Activated CD8-positive, alpha-beta T cell treated with anti-CD3 and anti-CD28 coated beads for 36 hours (primary cell): ENCODE data around the gene ADGRG6. TPM values are rescaled to one million over a fixed set of nuclear protein-coding genes. Genes with fewer than 3 reads are reported as not detected.

Experiments used
- ATAC-seq: fragments of 200-7000 bp; cut with Tn5 transposase; one replicate; pipeline ENCODE4 v1.10.0; 2021; ENCODE audit warnings: mild to moderate bottlenecking, moderate library complexity
- CTCF ChIA-PET: fragments of 350-600 bp; sonication (Branson Sonifier 250); formaldehyde crosslinking; loops from one replicate; lab custom pipeline; 2021; ENCODE audit warnings: antibody characterized with exemption; lab: Charles Lee
- POLR2A ChIA-PET: fragments of 350-600 bp; sonication (Branson Sonifier 250); formaldehyde crosslinking; loops from one replicate; lab custom pipeline; 2021; ENCODE audit warnings: antibody characterized with exemption; lab: Charles Lee
- DNase-seq: peaks from one replicate; pipeline ENCODE4 v3.0.0-alpha.2; 2020
- H3K27ac Mint-ChIP-seq: one replicate; pipeline ENCODE4 v1.8.0; 2021; ENCODE audit warnings: mild to moderate bottlenecking, mixed read lengths
- H3K27me3 Mint-ChIP-seq: one replicate; pipeline ENCODE4 v1.8.0; 2021; ENCODE audit warnings: mixed read lengths
- H3K36me3 Mint-ChIP-seq: one replicate; pipeline ENCODE4 v1.8.0; 2021; ENCODE audit warnings: low read depth, mixed read lengths
- H3K4me1 Mint-ChIP-seq: one replicate; pipeline ENCODE4 v1.8.0; 2021; ENCODE audit warnings: low read depth, mixed read lengths
- H3K4me3 Mint-ChIP-seq: one replicate; pipeline ENCODE4 v1.8.0; 2021; ENCODE audit warnings: mild to moderate bottlenecking, moderate library complexity, mixed read lengths
- H3K9me3 Mint-ChIP-seq: one replicate; pipeline ENCODE4 v1.8.0; 2021; ENCODE audit warnings: mixed read lengths
- CTCF ChIP-seq: fragments of 200-600 bp; IDR thresholded peaks from one replicate; pipeline ENCODE4 v1.8.0; 2022; ENCODE audit warnings: antibody characterized with exemption, mild to moderate bottlenecking
- intact Hi-C: fragments of 100-400 bp; cut with micrococcal nuclease; formaldehyde crosslinking; loops from one replicate; pipeline ENCODE4 v1.10.0; 2022
- total RNA-seq, 2 experiments: library from RNA; stranded (reverse); gene quantifications; one replicate each; pipeline ENCODE4 v1.2.3, GENCODE V29; 2021

ADGRG6 gene
- total RNA-seq, 2 experiments from 2014 or later, result 1.3 to 1.5 TPM

- peak; percentile 30 for TF ChIP-seq CTCF
- Mint-ChIP-seq H3K4me1 (peaks cover 21% of the 10 kb centered on the region), H3K4me3 (no peak overlapping the region), H3K36me3 (no peaks in the 10 kb centered on the region), H3K9me3 (no peaks in the 10 kb centered on the region), H3K27me3 (peaks cover 2% of the 10 kb centered on the region), H3K27ac (no peak overlapping the region)
- ATAC-seq, result no peak
- ChIA-PET CTCF (no interaction called here), POLR2A (no interaction called here)
- intact Hi-C loops, result no loop called here
- DNase-seq, result no peak
These were observed 106.6 kb downstream of the ADGRG6 start for GRCh38 chr6:142408409-142408808.

- H3K4me3 Mint-ChIP-seq, result no peak overlapping the region
- ChIA-PET POLR2A (no interaction called here), CTCF (interaction anchor here (0.9 kb wide), 1 partner anchor 10 kb away, joined by 3 read pairs; no protein-coding TSS in a partner anchor)
- no peak overlapping the region for H3K27ac Mint-ChIP-seq
- H3K36me3 Mint-ChIP-seq, result no peaks in the 10 kb centered on the region
- TF ChIP-seq CTCF, result no peak
- DNase-seq (no peak), ATAC-seq (no peak)
- intact Hi-C loops, result no loop called here
- no peaks in the 10 kb centered on the region for H3K9me3 Mint-ChIP-seq
- H3K4me1 Mint-ChIP-seq, result peaks cover 25% of the 10 kb centered on the region
- H3K27me3 Mint-ChIP-seq, result peaks cover 2% of the 10 kb centered on the region
These were observed 108.0 kb downstream of the ADGRG6 start for GRCh38 chr6:142409794-142410193.

- peaks cover 26% of the 10 kb centered on the region for H3K4me1 Mint-ChIP-seq
- intact Hi-C loops, result no loop called here
- H3K36me3 Mint-ChIP-seq, result no peaks in the 10 kb centered on the region
- H3K9me3 Mint-ChIP-seq, result no peaks in the 10 kb centered on the region
- ATAC-seq, result no peak
- no peak for TF ChIP-seq CTCF
- ChIA-PET CTCF (interaction anchor here (1.0 to 1.1 kb wide), 2 partner anchors 13 to 64 kb away, joined by 3 read pairs; no protein-coding TSS in a partner anchor), POLR2A (no interaction called here)
- no peak overlapping the region for H3K27ac Mint-ChIP-seq
- peaks cover 2% of the 10 kb centered on the region for H3K27me3 Mint-ChIP-seq
- no peak for DNase-seq
- H3K4me3 Mint-ChIP-seq, result no peak overlapping the region
These were observed 109.3 kb downstream of the ADGRG6 start for GRCh38 chr6:142411145-142411544.

GRCh38 chr6:142412241-142412640 lies 110.4 kb downstream of the ADGRG6 start:
- Mint-ChIP-seq H3K4me3 (no peak overlapping the region), H3K27me3 (peaks cover 2% of the 10 kb centered on the region), H3K36me3 (no peaks in the 10 kb centered on the region), H3K4me1 (peaks cover 31% of the 10 kb centered on the region), H3K9me3 (no peaks in the 10 kb centered on the region), H3K27ac (no peak overlapping the region)
- no peak for DNase-seq
- ATAC-seq, result no peak
- CTCF ChIA-PET, result interaction anchor here (1.0 to 1.1 kb wide), 2 partner anchors 14 to 63 kb away, joined by 3 read pairs; no protein-coding TSS in a partner anchor
- POLR2A ChIA-PET, result no interaction called here
- no peak for TF ChIP-seq CTCF
- intact Hi-C loops, result no loop called here

GRCh38 chr6:142412658-142413057 lies 110.9 kb downstream of the ADGRG6 start:
- POLR2A ChIA-PET, result no interaction called here
- Mint-ChIP-seq H3K4me3 (no peak overlapping the region), H3K36me3 (no peaks in the 10 kb centered on the region)

More at GRCh38 chr6:142412658-142413057, 110.9 kb downstream of the ADGRG6 start:
- CTCF ChIA-PET, result no interaction called here
- intact Hi-C loops, result no loop called here
- ATAC-seq, result no peak
- DNase-seq, result no peak
- H3K9me3 Mint-ChIP-seq, result no peaks in the 10 kb centered on the region
- no peak for TF ChIP-seq CTCF
- H3K27me3 Mint-ChIP-seq, result peaks cover 2% of the 10 kb centered on the region
- peaks cover 35% of the 10 kb centered on the region for H3K4me1 Mint-ChIP-seq
- no peak overlapping the region for H3K27ac Mint-ChIP-seq
